RWPE1 (cell line): ENCODE results near the gene LHX3.

Experiments
- CTCF ChIA-PET: fragments of 350-600 bp; sonication (Branson Sonifier 250); formaldehyde crosslinking; extraction: SDS; loops from one replicate; lab custom pipeline; 2021; lab: Yijun Ruan, JAX
- POLR2A ChIA-PET: fragments of 400-600 bp; formaldehyde crosslinking; extraction: SDS; loops from one replicate; lab custom pipeline; 2020; ENCODE audit warnings: antibody characterized with exemption; ENCODE audit not compliant: low non-redundant PET; lab: Yijun Ruan, JAX
- DNase-seq: peaks from one replicate; pipeline ENCODE4 v3.0.0; 2012; ENCODE audit warnings: low spot score
- H3K27ac ChIP-seq: fragments of 450-650 bp; 2 replicates; pipeline ENCODE4 v1.5.1; 2017
- TF ChIP-seq, protein P1 (sequence below): fragments of 450-650 bp; conservative IDR thresholded peaks from 2 replicates; pipeline ENCODE4 v1.5.1; 2017; ENCODE audit warnings: low read depth, mild to moderate bottlenecking

The LHX3 gene

DNA sequence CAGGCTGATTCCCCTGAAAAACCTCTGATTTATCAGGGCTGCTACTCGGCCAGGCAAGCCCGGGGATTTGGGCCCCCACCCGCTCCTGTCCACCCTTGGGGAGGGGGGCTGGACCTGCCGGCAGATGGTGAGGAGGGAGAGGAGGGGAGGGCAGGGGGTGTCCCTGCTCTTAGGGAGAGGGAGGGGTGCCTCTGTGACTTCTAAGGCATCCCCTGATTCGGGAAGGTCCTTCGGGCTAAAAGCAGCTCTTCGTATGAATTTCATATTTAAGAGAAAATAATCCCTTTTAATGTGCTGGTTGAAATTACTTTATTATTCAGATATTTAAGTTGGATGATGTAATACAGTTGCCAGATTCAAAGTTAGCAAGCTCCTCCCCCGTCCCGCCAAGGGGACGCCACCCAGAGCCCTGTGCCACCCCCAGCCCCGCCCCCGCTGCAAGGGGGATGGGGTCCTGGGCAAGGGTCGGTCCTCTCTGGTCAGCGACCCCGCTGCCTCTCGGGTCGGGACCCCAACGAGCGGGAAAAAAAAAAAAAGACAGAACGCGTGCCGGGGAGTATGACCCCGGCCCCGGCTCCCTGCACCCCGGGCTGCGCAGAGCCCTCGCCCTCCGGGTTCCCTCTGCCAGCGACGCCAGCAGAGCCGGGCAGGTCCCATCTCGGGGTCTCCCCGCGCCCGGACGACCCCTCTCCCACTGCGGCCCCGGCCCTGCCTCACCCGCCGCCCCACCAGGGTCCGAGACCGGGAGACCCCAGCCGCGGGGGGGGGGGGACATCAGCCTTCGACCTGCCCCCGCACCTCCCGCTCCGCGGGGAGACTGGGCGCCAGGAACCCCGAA is 12.4 kb downstream of the LHX3 start:
- ChIA-PET POLR2A (no interaction called here), CTCF (interaction anchor here (0.6 to 1.0 kb wide), 3 partner anchors 33 to 1119 kb away, joined by 3 to 4 read pairs (median 3); no protein-coding TSS in a partner anchor)
- no peak overlapping the region for H3K27ac ChIP-seq
- TF ChIP-seq, protein P1, sequence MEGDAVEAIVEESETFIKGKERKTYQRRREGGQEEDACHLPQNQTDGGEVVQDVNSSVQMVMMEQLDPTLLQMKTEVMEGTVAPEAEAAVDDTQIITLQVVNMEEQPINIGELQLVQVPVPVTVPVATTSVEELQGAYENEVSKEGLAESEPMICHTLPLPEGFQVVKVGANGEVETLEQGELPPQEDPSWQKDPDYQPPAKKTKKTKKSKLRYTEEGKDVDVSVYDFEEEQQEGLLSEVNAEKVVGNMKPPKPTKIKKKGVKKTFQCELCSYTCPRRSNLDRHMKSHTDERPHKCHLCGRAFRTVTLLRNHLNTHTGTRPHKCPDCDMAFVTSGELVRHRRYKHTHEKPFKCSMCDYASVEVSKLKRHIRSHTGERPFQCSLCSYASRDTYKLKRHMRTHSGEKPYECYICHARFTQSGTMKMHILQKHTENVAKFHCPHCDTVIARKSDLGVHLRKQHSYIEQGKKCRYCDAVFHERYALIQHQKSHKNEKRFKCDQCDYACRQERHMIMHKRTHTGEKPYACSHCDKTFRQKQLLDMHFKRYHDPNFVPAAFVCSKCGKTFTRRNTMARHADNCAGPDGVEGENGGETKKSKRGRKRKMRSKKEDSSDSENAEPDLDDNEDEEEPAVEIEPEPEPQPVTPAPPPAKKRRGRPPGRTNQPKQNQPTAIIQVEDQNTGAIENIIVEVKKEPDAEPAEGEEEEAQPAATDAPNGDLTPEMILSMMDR = no peak
- DNase-seq = no peak

DNA sequence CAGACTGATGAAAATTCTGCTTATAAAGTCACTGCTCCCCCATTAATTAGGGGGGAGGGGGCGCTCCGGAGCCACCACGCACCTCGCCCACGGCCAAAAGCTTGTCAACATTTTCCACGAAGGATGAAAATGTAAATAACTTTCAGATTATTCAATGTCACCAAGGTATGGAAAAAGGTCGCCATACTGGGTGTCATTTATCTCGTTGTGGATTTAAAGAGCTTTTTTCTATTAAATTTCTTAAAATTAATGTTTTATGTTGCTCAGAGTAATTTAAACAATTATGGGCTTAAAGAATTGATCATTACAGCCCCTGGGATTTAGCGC is 13.0 kb downstream of the LHX3 start:
- ChIA-PET CTCF (interaction anchor here (0.7 kb wide), 1 partner anchor 1119 kb away, joined by 3 read pairs; no protein-coding TSS in a partner anchor), POLR2A (no interaction called here)
- H3K27ac ChIP-seq = no peak overlapping the region
- TF ChIP-seq, protein P1 = no peak
- DNase-seq = no peak

DNA sequence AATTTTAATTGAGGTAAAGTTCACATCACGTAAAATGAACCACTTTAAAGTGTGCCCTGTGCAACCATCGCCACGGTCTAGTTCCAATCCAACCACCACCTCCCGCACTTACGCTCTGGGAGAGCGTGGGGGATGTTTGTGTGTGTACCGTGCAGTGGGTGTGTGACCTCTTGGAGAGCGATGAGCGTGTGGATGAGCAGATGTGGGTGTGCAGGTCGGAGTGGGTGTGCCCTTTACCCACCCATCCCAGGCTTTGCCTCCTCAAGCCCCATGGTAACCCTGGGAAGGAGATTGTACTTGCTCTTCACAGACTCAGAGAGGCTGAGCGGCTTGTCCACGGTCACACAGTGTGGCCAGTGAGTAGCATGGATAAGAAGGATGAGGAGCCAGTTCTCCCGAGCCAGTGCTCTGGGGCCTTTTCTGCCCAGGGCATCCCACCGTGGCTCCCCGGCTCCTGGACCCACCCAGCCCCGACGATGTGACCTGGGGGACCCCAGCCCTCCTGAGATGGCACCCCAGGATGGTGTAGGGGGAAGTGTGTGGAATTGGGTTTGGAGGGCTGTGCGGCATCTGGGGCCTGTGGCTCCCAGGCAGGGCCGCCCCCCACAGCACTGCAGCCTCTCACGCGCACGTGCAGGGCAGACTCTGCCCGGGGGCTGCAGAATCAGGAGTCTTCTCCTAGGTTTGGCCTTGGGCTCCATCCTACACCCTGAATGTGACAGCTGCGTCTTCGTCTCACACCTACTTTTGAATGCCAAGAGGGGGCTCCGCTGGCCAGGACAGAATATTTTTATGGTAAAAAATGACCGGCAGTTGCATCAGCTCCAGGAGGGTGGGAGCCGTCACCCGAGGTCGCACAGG is 13.6 kb downstream of the LHX3 start:
- TF ChIP-seq, protein P1 = no peak
- no peak overlapping the region for H3K27ac ChIP-seq
- CTCF ChIA-PET = interaction anchor here (0.7 kb wide), 1 partner anchor 1120 kb away, joined by 3 read pairs; no protein-coding TSS in a partner anchor
- DNase-seq = no peak
- POLR2A ChIA-PET = no interaction called here

DNA sequence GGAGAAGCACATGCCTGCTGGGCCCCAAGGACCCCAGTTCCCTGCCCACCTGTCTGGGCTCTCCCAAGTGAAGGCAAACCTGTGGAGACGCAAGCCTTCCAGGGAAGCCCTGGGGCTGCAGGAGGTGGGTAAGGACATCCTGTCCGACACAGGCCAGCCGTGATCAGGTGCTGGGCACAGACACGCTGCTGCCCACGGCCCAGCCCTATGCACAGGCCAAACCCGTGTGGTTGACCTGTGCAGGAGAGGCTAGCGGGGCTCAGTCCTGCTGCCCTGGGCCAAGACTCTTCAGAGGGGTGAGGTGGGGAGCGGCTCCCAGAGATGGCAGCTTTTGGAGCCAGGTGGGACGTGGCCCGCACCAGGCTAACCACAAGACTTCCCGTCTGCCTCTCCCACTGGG is 14.3 kb downstream of the LHX3 start:
- ChIA-PET CTCF (no interaction called here), POLR2A (no interaction called here)
- TF ChIP-seq, protein P1 = no peak
- DNase-seq = no peak
- H3K27ac ChIP-seq = no peak overlapping the region

DNA sequence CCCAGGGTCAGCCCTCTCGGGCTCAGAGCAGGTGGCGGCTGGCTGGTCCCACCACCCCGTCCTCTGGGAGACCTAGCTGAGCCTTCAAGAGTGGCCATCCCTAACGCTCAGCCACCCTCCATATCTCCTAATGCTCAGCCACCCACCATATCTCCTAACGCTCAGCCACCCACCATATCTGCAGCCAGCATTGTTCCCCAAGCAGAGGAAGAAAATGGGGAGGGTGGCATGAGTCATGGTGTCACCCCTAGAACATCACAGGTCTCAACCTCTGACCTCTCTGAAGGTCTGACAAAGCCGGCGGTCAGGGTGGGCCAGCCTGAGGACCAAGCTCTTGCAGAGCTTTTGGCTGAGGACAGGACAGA is 14.7 kb downstream of the LHX3 start:
- TF ChIP-seq, protein P1 = no peak
- no peak for DNase-seq
- POLR2A ChIA-PET = no interaction called here
- CTCF ChIA-PET = interaction anchor here (0.8 to 1.0 kb wide), 2 partner anchors 20 to 36 kb away, joined by 3 to 4 read pairs; no protein-coding TSS in a partner anchor
- H3K27ac ChIP-seq = no peak overlapping the region

DNA sequence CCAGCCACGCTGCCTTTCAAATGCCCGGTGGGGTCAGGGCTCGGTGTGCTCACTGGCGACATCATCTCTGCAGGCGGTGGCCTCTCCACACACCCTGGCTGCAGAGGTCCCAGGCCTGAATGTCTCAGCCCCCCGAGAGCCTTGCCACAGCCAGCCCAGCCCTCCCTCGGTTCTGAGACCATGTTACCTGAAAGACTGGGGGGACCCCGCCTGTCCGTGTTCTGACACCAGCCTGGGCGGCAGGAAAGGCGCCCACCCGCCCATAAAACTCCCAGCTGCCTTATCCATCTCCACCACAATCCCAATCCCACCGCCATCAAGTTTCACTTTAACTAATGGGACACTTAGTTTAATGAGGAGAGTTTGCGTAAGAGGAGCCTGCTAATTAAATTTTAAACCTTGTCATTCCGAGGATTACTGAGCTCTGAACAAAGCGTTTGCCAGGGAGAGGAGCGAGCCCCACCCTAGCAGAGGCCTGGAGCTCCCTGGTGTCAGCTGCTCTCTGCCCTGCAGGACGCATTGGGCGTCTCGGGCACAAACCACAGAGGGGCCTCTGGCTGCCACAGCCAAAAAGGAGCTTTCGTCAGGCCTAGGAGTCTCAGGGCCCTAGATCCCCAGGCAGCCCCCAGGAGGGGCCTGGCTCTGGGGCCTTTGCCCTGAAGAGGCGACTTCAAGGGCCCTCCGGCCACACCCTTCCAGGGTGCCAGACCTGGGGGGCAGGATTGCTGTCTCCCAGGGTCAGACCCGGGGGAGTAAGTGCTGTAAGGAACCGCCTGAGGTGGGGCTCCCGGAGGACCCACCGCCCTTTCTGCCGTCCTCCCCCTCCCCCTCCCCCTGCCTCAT is 15.3 kb downstream of the LHX3 start:
- H3K27ac ChIP-seq = no peak overlapping the region
- ChIA-PET POLR2A (no interaction called here), CTCF (interaction anchor here (0.6 to 1.0 kb wide), 3 partner anchors 19 to 47 kb away, joined by 3 to 4 read pairs (median 4); no protein-coding TSS in a partner anchor)
- TF ChIP-seq, protein P1 = no peak
- no peak for DNase-seq
